WTC11 (cell line): ENCODE results near the gene SNTN. TPM values are rescaled to one million over a fixed set of nuclear protein-coding genes. Genes with fewer than 3 reads are reported as not detected.

Experiments used
- ATAC-seq: fragments of 200-7000 bp; cut with Tn5 transposase; 2 replicates; pipeline ENCODE4 v1.10.0; 2021; ENCODE audit warnings: mild to moderate bottlenecking, moderate library complexity
- CTCF ChIA-PET: fragments of 300-600 bp; sonication (Branson Sonifier 250); formaldehyde crosslinking; loops from one replicate; lab custom pipeline; 2021; ENCODE audit warnings: antibody characterized with exemption; lab: Charles Lee
- POLR2A ChIA-PET: fragments of 350-600 bp; sonication (Branson Sonifier 250); formaldehyde crosslinking; loops from one replicate; lab custom pipeline; 2021; ENCODE audit warnings: antibody characterized with exemption; lab: Charles Lee
- DNase-seq: peaks from one replicate; pipeline ENCODE4 v3.0.0; 2021; ENCODE audit warnings: low spot score
- H3K27ac Mint-ChIP-seq: 2 replicates; pipeline ENCODE4 v1.8.0; 2021; ENCODE audit warnings: mixed read lengths
- H3K27me3 Mint-ChIP-seq: 2 replicates; pipeline ENCODE4 v1.8.0; 2021; ENCODE audit warnings: low read depth, mild to moderate bottlenecking, moderate library complexity, mixed read lengths
- H3K36me3 Mint-ChIP-seq: 2 replicates; pipeline ENCODE4 v1.8.0; 2021; ENCODE audit warnings: mixed read lengths
- H3K4me1 Mint-ChIP-seq: 2 replicates; pipeline ENCODE4 v1.8.0; 2022; ENCODE audit warnings: mixed read lengths
- H3K4me3 Mint-ChIP-seq: 2 replicates; pipeline ENCODE4 v1.8.0; 2021; ENCODE audit warnings: mild to moderate bottlenecking, moderate library complexity, mixed read lengths
- H3K9me3 Mint-ChIP-seq: 2 replicates; pipeline ENCODE4 v1.8.0; 2021; ENCODE audit warnings: mixed read lengths
- ATF3 ChIP-seq: sonication (generic); formaldehyde crosslinking; conservative IDR thresholded peaks from 2 replicates; pipeline ENCODE4 v1.8.1; 2022; ENCODE audit warnings: mild to moderate bottlenecking, missing genetic modification reagents
- CDX4 ChIP-seq: fragments of 250-450 bp; sonication (Bioruptor Pico); IDR thresholded peaks from 2 replicates; pipeline ENCODE4 v1.9.0; 2021; ENCODE audit warnings: moderate library complexity, mild to moderate bottlenecking, inconsistent platforms, borderline replicate concordance
- CREM ChIP-seq: sonication (generic); formaldehyde crosslinking; IDR thresholded peaks from 2 replicates; pipeline ENCODE4 v1.8.1; 2022; ENCODE audit warnings: mild to moderate bottlenecking, missing genetic modification reagents, moderate library complexity
- CTCF ChIP-seq: fragments of 200-600 bp; IDR thresholded peaks from 2 replicates; pipeline ENCODE4 v1.8.0; 2022; ENCODE audit warnings: antibody characterized with exemption
- ETV6 ChIP-seq: sonication (generic); formaldehyde crosslinking; IDR thresholded peaks from 2 replicates; pipeline ENCODE4 v1.8.1; 2022; ENCODE audit warnings: mild to moderate bottlenecking, missing genetic modification reagents
- FOXJ3 ChIP-seq: sonication (generic); formaldehyde crosslinking; IDR thresholded peaks from 2 replicates; pipeline ENCODE4 v1.9.0; 2021; ENCODE audit warnings: missing genetic modification reagents, mild to moderate bottlenecking, borderline replicate concordance
- IRF2 ChIP-seq: sonication (generic); formaldehyde crosslinking; IDR thresholded peaks from 2 replicates; pipeline ENCODE4 v1.8.0; 2022; ENCODE audit warnings: low read depth, missing genetic modification reagents, borderline replicate concordance
- KAT7 ChIP-seq: sonication (generic); formaldehyde crosslinking; IDR thresholded peaks from 2 replicates; pipeline ENCODE4 v1.8.1; 2023; ENCODE audit warnings: missing genetic modification reagents, mild to moderate bottlenecking, borderline replicate concordance
- MLX ChIP-seq: sonication (generic); formaldehyde crosslinking; IDR thresholded peaks from 2 replicates; pipeline ENCODE4 v1.8.1; 2023; ENCODE audit warnings: mild to moderate bottlenecking, missing genetic modification reagents, moderate library complexity
- NR1H2 ChIP-seq: sonication (generic); formaldehyde crosslinking; IDR thresholded peaks from 2 replicates; pipeline ENCODE4 v1.9.0; 2021; ENCODE audit warnings: mild to moderate bottlenecking, moderate library complexity, missing genetic modification reagents
- OVOL2 ChIP-seq: fragments of 250-450 bp; sonication (Bioruptor Pico); IDR thresholded peaks from 2 replicates; pipeline ENCODE4 v1.9.0; 2021; ENCODE audit warnings: mild to moderate bottlenecking, borderline replicate concordance
- SMAD3 ChIP-seq: sonication (generic); formaldehyde crosslinking; IDR thresholded peaks from 2 replicates; pipeline ENCODE4 v1.8.0; 2022; ENCODE audit warnings: missing genetic modification reagents, mild to moderate bottlenecking, borderline replicate concordance
- SMAD4 ChIP-seq: sonication (generic); formaldehyde crosslinking; IDR thresholded peaks from 2 replicates; pipeline ENCODE4 v1.8.0; 2022; ENCODE audit warnings: mild to moderate bottlenecking, missing genetic modification reagents
- TEAD1 ChIP-seq: sonication (generic); formaldehyde crosslinking; IDR thresholded peaks from 2 replicates; pipeline ENCODE4 v1.8.0; 2022; ENCODE audit warnings: mild to moderate bottlenecking, missing genetic modification reagents
- TEAD4 ChIP-seq: sonication (generic); formaldehyde crosslinking; IDR thresholded peaks from 2 replicates; pipeline ENCODE4 v1.8.0; 2022; ENCODE audit warnings: mild to moderate bottlenecking, missing genetic modification reagents
- USF2 ChIP-seq: sonication (generic); formaldehyde crosslinking; IDR thresholded peaks from 2 replicates; pipeline ENCODE4 v1.8.1; 2023; ENCODE audit warnings: mild to moderate bottlenecking, missing genetic modification reagents, moderate library complexity
- ZNF532 ChIP-seq: fragments of 250-450 bp; sonication (Bioruptor Pico); IDR thresholded peaks from 2 replicates; pipeline ENCODE4 v1.9.0; 2021; ENCODE audit warnings: mild to moderate bottlenecking, borderline replicate concordance
- ZSCAN18 ChIP-seq: fragments of 250-450 bp; sonication (Bioruptor Pico); IDR thresholded peaks from 2 replicates; pipeline ENCODE4 v2.1.2; 2022; ENCODE audit warnings: mild to moderate bottlenecking, moderate library complexity
- total RNA-seq: library from RNA; stranded (reverse); gene quantifications from 3 replicates; pipeline ENCODE4 v1.2.3, GENCODE V29; 2021

The SNTN gene
- total RNA-seq, 1 experiment from 2014 or later: not detected

GRCh38 chr3:63705092-63705645 lies 52.7 kb downstream of the SNTN start:
- ChIA-PET POLR2A (no interaction called here), CTCF (no interaction called here)
- Mint-ChIP-seq H3K9me3 (no peaks in the 10 kb centered on the region), H3K27me3 (no peaks in the 10 kb centered on the region), H3K4me1 (no peaks in the 10 kb centered on the region), H3K27ac (no peak overlapping the region), H3K4me3 (no peak overlapping the region), H3K36me3 (no peaks in the 10 kb centered on the region)
- DNase-seq (no peak), ATAC-seq (no peak)
- TF ChIP-seq ZSCAN18 (no peak), ZNF532 (no peak), NR1H2 (CRISPR knock-in tag) (no peak), MLX (CRISPR knock-in tag) (no peak), CTCF (no peak), IRF2 (CRISPR knock-in tag) (no peak), SMAD3 (CRISPR knock-in tag) (no peak), KAT7 (CRISPR knock-in tag) (no peak), SMAD4 (CRISPR knock-in tag) (no peak), ETV6 (CRISPR knock-in tag) (no peak), OVOL2 (CRISPR knock-in tag) (no peak), USF2 (CRISPR knock-in tag) (no peak), CREM (CRISPR knock-in tag) (no peak), FOXJ3 (CRISPR knock-in tag) (no peak), TEAD1 (CRISPR knock-in tag) (no peak), ATF3 (no peak), TEAD4 (no peak), CDX4 (CRISPR knock-in tag) (no peak)
